Measurements from ENCODE around the gene LYRM7. TPM values are rescaled to one million over a fixed set of nuclear protein-coding genes. Genes with fewer than 3 reads are reported as not detected.

LYRM7 gene
- total and polyA plus RNA-seq, 10 of the 15 experiments (the other 5 are each of a cell fraction or from before 2014, with no cell fraction given), result 9.2 to 68.8 (median 20.2) TPM

DNA sequence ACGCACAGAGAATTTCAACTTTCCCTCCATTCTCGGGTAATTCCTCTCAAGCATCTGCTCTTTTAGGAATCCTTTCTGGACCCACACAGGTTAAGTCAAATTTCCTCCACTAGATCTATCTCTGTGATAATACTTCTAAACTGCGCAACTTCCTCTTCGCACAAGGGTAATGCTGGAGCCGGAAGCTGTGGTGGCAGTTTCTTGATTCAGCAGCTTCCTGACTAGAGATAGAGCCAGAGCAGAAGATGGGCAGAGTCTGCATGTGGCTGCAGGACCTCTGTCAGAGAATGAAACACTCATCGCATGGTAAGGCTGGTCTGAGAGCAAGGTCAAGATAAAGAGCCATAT is 82.1 kb downstream of the LYRM7 start:
- POLR2A ChIA-PET, result interaction anchor here (1.0 to 10.7 kb wide), 8 partner anchors 11 to 1039 kb away, joined by 3 to 141 read pairs (median 4); partner anchors contain the start of gene CDC42SE2
- intact Hi-C loops (cut with micrococcal nuclease; ENCODE audit: unreplicated experiment), result no loop called here
- TF ChIP-seq, protein P1, sequence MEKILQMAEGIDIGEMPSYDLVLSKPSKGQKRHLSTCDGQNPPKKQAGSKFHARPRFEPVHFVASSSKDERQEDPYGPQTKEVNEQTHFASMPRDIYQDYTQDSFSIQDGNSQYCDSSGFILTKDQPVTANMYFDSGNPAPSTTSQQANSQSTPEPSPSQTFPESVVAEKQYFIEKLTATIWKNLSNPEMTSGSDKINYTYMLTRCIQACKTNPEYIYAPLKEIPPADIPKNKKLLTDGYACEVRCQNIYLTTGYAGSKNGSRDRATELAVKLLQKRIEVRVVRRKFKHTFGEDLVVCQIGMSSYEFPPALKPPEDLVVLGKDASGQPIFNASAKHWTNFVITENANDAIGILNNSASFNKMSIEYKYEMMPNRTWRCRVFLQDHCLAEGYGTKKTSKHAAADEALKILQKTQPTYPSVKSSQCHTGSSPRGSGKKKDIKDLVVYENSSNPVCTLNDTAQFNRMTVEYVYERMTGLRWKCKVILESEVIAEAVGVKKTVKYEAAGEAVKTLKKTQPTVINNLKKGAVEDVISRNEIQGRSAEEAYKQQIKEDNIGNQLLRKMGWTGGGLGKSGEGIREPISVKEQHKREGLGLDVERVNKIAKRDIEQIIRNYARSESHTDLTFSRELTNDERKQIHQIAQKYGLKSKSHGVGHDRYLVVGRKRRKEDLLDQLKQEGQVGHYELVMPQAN (conservative IDR thresholded peaks at IDR 0.05), result no peak
- TF ChIP-seq ZNF384 (IDR thresholded peaks at IDR 0.05; ENCODE audit: borderline replicate concordance, low read depth, low read length), result no peak
- TF ChIP-seq TCF12 (IDR thresholded peaks at IDR 0.05; ENCODE audit: low read depth, low read length), result no peak
- TF ChIP-seq IKZF2 (IDR thresholded peaks at IDR 0.05), result peak; percentile 31 to 48; a peak in 2 of 4 replicates
- no peak for TF ChIP-seq SMAD5 (IDR thresholded peaks at IDR 0.05; ENCODE audit: low read depth)
- 0 out of 2 replicates have a peak, but pooled peaks have one; percentile 14 for TF ChIP-seq RAD21 (IDR thresholded peaks at IDR 0.05; ENCODE audit: insufficient read depth, low read depth, low read length)
- TF ChIP-seq RELA (IDR thresholded peaks at IDR 0.05; ENCODE audit: borderline replicate concordance, partially characterized antibody), result no peak
- no peak for TF ChIP-seq WRNIP1 (IDR thresholded peaks at IDR 0.05; ENCODE audit: borderline replicate concordance, low read depth, low read length)
- peak in 1 of 2 experiments; percentile 98; a peak in 2 of 4 replicates for TF ChIP-seq ETV6 (conservative IDR thresholded peaks at IDR 0.05 in 1 of 2, IDR thresholded peaks at IDR 0.05 in 1 of 2; ENCODE audit: borderline replicate concordance in 1 of 2, low read depth in 1 of 2)
- TF ChIP-seq NFXL1 (IDR thresholded peaks at IDR 0.05; ENCODE audit: borderline replicate concordance), result no peak
- no peak for TF ChIP-seq RBBP5 (conservative IDR thresholded peaks at IDR 0.05)
- peak; percentile 76; the same call in 1 of the 2 replicates for TF ChIP-seq ZBED1 (IDR thresholded peaks at IDR 0.05; ENCODE audit: borderline replicate concordance)
- TF ChIP-seq POLR2A (IDR thresholded peaks at IDR 0.05; ENCODE audit: low read depth, low read length), result peak; percentile 72
- TF ChIP-seq IRF4 (IDR thresholded peaks at IDR 0.05; ENCODE audit: low read depth, low read length), result 0 out of 2 replicates have a peak, but pooled peaks have one; percentile 39
- TF ChIP-seq YY1 (IDR thresholded peaks at IDR 0.05; ENCODE audit: low read depth, low read length), result 0 out of 2 replicates have a peak, but pooled peaks have one; percentile 18
- no peak for TF ChIP-seq POLR2AphosphoS5 (IDR thresholded peaks at IDR 0.05; ENCODE audit: low read length)
- no peak for TF ChIP-seq ZNF207 (IDR thresholded peaks at IDR 0.05; ENCODE audit: borderline replicate concordance)
- TF ChIP-seq, protein P2, sequence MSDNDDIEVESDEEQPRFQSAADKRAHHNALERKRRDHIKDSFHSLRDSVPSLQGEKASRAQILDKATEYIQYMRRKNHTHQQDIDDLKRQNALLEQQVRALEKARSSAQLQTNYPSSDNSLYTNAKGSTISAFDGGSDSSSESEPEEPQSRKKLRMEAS (IDR thresholded peaks at IDR 0.05; ENCODE audit: low read depth, low read length), result no peak
- TF ChIP-seq KAT2A (conservative IDR thresholded peaks at IDR 0.05; ENCODE audit: control insufficient read depth, low read depth, low read length), result no peak
- no peak for TF ChIP-seq CEBPB (IDR thresholded peaks at IDR 0.05; ENCODE audit: borderline replicate concordance in 1 of 2, low read depth in 2 of 2, low read length in 2 of 2)
- TF ChIP-seq BMI1 (IDR thresholded peaks at IDR 0.05; ENCODE audit: borderline replicate concordance), result no peak
- TF ChIP-seq NBN (IDR thresholded peaks at IDR 0.05), result 0 out of 2 replicates have a peak, but pooled peaks have one; percentile 52
- peak; percentile 81 for TF ChIP-seq RUNX3 (IDR thresholded peaks at IDR 0.05; ENCODE audit: low read length)
- no peak for TF ChIP-seq TBL1XR1 (IDR thresholded peaks at IDR 0.05; ENCODE audit: low read depth, low read length)
- TF ChIP-seq ATF7 (IDR thresholded peaks at IDR 0.05; ENCODE audit: low read depth), result no peak
- TF ChIP-seq SMC3 (IDR thresholded peaks at IDR 0.05; ENCODE audit: borderline replicate concordance, low read length), result 0 out of 2 replicates have a peak, but pooled peaks have one; percentile 12

More for the DNA sequence above, 82.1 kb downstream of the LYRM7 start:
- Histone ChIP-seq H3K4me3 (peak overlapping the region; percentile 38; the same call in 1 of the 2 replicates), H4K20me1 (ENCODE audit: control insufficient read depth, insufficient read depth) (no peaks in the 10 kb centered on the region), H3K27me3 (replicated peaks in 1 of 2; ENCODE audit: control insufficient read depth in 2 of 2, insufficient read depth in 2 of 2, low read length in 1 of 2) (no peaks in the 10 kb centered on the region), H3K9ac (ENCODE audit: control insufficient read depth, insufficient read depth, low read length) (peak overlapping the region; percentile 49), H3K4me2 (ENCODE audit: control insufficient read depth, insufficient read depth) (peak overlapping the region; percentile 79), H3K36me3 (ENCODE audit: control insufficient read depth in 2 of 2, insufficient read depth in 2 of 2, low read length in 1 of 2) (peaks cover 0 to 4% of the 10 kb centered on the region in 2 experiments; a peak in 1 of 4 replicates), H3K79me2 (ENCODE audit: control insufficient read depth, insufficient read depth, low read length) (peaks cover 37% of the 10 kb centered on the region), H3K4me1 (ENCODE audit: control insufficient read depth, insufficient read depth, low read length) (peaks cover 46% of the 10 kb centered on the region), H2AFZ (ENCODE audit: control insufficient read depth, low read depth, low read length) (peak overlapping the region; percentile 66), H3K9me3 (replicated peaks; ENCODE audit: control insufficient read depth, insufficient read depth, low read length) (no peaks in the 10 kb centered on the region), H3K27ac (ENCODE audit: control insufficient read depth, insufficient read depth) (peak overlapping the region; percentile 80)
- 0% methylated on average over 6 of the region's 6 CpGs for WGBS (ENCODE audit: insufficient coverage, insufficient replicate concordance, low lambda C conversion rate, missing lambda C conversion rate)
- peak; percentile 79 for ATAC-seq
- in situ Hi-C loops (cut with MboI), result no loop called here
- RAD21 ChIA-PET (ENCODE audit: unreplicated experiment), result interaction anchor here (0.7 to 13.6 kb wide), 11 partner anchors 12 to 129 kb away, joined by 3 to 161 read pairs (median 4); partner anchors contain the start of gene CDC42SE2
- CTCF ChIA-PET, result interaction anchor here (0.7 to 1.6 kb wide), 7 partner anchors 10 to 129 kb away, joined by 3 to 10 read pairs (median 4); partner anchors contain the start of gene CDC42SE2
- peak; percentile 81 for DNase-seq (ENCODE audit: low read depth, low spot score)
- no peak for FAIRE-seq
- SMC1A ChIA-PET (ENCODE audit: uncharacterized antibody, unreplicated experiment), result interaction anchor here (0.7 to 41.3 kb wide), 12 partner anchors 11 to 138 kb away, joined by 3 to 1218 read pairs (median 6); partner anchors contain the start of gene CDC42SE2
- BruUV-seq (replicated peaks), result no TSS peak
